ENCODE data around the gene PKN3. TPM values are rescaled to one million over a fixed set of nuclear protein-coding genes. Genes with fewer than 3 reads are reported as not detected.

PKN3 gene
- polyA plus RNA-seq, 1 donor (not counting 4 experiments of a cell fraction or from before 2014, with no cell fraction given), result 1.3 TPM

DNA sequence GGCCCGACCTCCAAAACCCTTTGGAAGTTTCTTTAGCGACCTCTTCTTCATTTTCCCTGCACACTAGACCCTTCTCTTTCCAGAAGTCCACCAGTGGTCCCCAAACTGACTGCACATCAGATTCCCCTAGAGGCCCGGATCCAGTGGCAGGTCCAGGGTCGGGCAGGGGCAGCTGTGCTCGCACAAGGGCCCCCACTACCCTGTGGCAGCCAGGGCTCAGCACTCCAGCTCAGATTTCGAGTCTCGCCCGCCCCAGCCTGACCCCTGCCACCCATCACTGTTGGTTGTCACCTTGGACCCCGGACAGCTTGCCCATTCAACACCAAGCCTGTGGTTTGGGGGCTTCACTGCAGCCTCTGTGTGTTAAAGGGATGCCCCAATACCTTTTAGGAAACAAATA lies 29.4 kb downstream of the PKN3 start:
- DNase-seq (ENCODE audit: low read depth, low spot score) (no peak), FAIRE-seq (no peak)
- Histone ChIP-seq H3K4me2 (ENCODE audit: control insufficient read depth, extremely low read depth, insufficient read depth, low read depth, low read length) (no peak overlapping the region), H3K27ac (ENCODE audit: control insufficient read depth, insufficient read depth, low read length) (no peak overlapping the region), H3K27me3 (ENCODE audit: control insufficient read depth, extremely low read depth, insufficient read depth, low read length) (no peaks in the 10 kb centered on the region), H3K4me3 (ENCODE audit: control insufficient read depth in 2 of 3, extremely low read depth in 1 of 3, insufficient read depth in 2 of 3, low read depth in 1 of 3, low read length in 3 of 3) (no peak overlapping the region), H3K36me3 (ENCODE audit: control insufficient read depth in 2 of 2, extremely low read depth in 1 of 2, insufficient read depth in 2 of 2, low read length in 2 of 2) (peaks cover 0 to 8% of the 10 kb centered on the region in 2 experiments), H2AFZ (ENCODE audit: control insufficient read depth, low read length) (no peak overlapping the region), H4K20me1 (ENCODE audit: control insufficient read depth, extremely low read depth, insufficient read depth, low read length) (no peaks in the 10 kb centered on the region), H3K4me1 (ENCODE audit: control insufficient read depth, extremely low read depth, insufficient read depth, low read length) (no peaks in the 10 kb centered on the region), H3K79me2 (ENCODE audit: control insufficient read depth, insufficient read depth, low read length) (no peaks in the 10 kb centered on the region), H3K9me1 (ENCODE audit: control insufficient read depth, extremely low read depth, insufficient read depth, low read length) (no peaks in the 10 kb centered on the region), H3K9me3 (ENCODE audit: control insufficient read depth, low read depth, low read length) (no peaks in the 10 kb centered on the region), H3K9ac (ENCODE audit: control insufficient read depth, extremely low read depth, insufficient read depth, low read length) (no peak overlapping the region)
- TF ChIP-seq EZH2 (IDR thresholded peaks at IDR 0.05; ENCODE audit: low read length), result no peak
- TF ChIP-seq, protein P1, sequence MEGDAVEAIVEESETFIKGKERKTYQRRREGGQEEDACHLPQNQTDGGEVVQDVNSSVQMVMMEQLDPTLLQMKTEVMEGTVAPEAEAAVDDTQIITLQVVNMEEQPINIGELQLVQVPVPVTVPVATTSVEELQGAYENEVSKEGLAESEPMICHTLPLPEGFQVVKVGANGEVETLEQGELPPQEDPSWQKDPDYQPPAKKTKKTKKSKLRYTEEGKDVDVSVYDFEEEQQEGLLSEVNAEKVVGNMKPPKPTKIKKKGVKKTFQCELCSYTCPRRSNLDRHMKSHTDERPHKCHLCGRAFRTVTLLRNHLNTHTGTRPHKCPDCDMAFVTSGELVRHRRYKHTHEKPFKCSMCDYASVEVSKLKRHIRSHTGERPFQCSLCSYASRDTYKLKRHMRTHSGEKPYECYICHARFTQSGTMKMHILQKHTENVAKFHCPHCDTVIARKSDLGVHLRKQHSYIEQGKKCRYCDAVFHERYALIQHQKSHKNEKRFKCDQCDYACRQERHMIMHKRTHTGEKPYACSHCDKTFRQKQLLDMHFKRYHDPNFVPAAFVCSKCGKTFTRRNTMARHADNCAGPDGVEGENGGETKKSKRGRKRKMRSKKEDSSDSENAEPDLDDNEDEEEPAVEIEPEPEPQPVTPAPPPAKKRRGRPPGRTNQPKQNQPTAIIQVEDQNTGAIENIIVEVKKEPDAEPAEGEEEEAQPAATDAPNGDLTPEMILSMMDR (optimal IDR thresholded peaks at IDR 0.05 in 1 of 3, IDR thresholded peaks at IDR 0.05 in 1 of 3, conservative IDR thresholded peaks at IDR 0.05 in 1 of 3; ENCODE audit: extremely low read depth in 1 of 3, insufficient read depth in 2 of 3, low read length in 3 of 3), result no peak
- dilution Hi-C loops (cut with MboI; ENCODE audit: extremely low pct_ligation_motif_present, low sequenced_read_pairs), result no loop called here

DNA sequence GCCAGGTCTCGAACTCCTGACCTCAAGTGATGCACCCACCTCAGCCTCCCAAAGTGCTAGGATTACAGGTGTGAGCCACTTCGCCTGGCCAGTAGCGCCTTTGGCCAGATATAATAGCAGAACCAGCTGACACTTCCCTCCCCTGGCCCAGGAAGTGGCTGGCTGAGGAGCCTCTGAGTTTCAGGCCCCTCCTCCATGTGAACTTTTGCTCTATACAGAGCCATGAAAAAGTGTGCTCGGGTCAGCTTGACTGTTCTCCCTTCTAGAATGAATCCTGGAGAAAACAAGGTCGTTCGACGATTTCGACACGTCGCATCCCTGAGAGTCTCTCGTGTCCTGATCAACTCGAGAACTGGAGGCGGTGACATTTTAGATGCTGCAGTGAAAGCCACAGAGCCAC lies 30.3 kb downstream of the PKN3 start:
- DNase-seq (ENCODE audit: low read depth, low spot score) (no peak), FAIRE-seq (no peak)
- no peaks in the 10 kb centered on the region for H3K9me3 ChIP-seq (ENCODE audit: control insufficient read depth, low read depth, low read length)
- TF ChIP-seq, protein P1 (optimal IDR thresholded peaks at IDR 0.05 in 1 of 3, IDR thresholded peaks at IDR 0.05 in 1 of 3, conservative IDR thresholded peaks at IDR 0.05 in 1 of 3; ENCODE audit: extremely low read depth in 1 of 3, insufficient read depth in 2 of 3, low read length in 3 of 3), result no peak
- no peak for TF ChIP-seq EZH2 (IDR thresholded peaks at IDR 0.05; ENCODE audit: low read length)
- H3K27ac ChIP-seq (ENCODE audit: control insufficient read depth, insufficient read depth, low read length), result no peak overlapping the region
- no peak overlapping the region for H3K4me2 ChIP-seq (ENCODE audit: control insufficient read depth, extremely low read depth, insufficient read depth, low read depth, low read length)
- H3K4me3 ChIP-seq (ENCODE audit: control insufficient read depth in 2 of 3, extremely low read depth in 1 of 3, insufficient read depth in 2 of 3, low read depth in 1 of 3, low read length in 3 of 3), result no peak overlapping the region
- no peaks in the 10 kb centered on the region for H3K79me2 ChIP-seq (ENCODE audit: control insufficient read depth, insufficient read depth, low read length)
- H3K9me1 ChIP-seq (ENCODE audit: control insufficient read depth, extremely low read depth, insufficient read depth, low read length), result no peaks in the 10 kb centered on the region
- dilution Hi-C loops (cut with MboI; ENCODE audit: extremely low pct_ligation_motif_present, low sequenced_read_pairs), result no loop called here
- H3K9ac ChIP-seq (ENCODE audit: control insufficient read depth, extremely low read depth, insufficient read depth, low read length), result no peak overlapping the region
- H3K27me3 ChIP-seq (ENCODE audit: control insufficient read depth, extremely low read depth, insufficient read depth, low read length), result no peaks in the 10 kb centered on the region
- no peaks in the 10 kb centered on the region for H3K4me1 ChIP-seq (ENCODE audit: control insufficient read depth, extremely low read depth, insufficient read depth, low read length)
- peaks cover 0 to 8% of the 10 kb centered on the region in 2 experiments for H3K36me3 ChIP-seq (ENCODE audit: control insufficient read depth in 2 of 2, extremely low read depth in 1 of 2, insufficient read depth in 2 of 2, low read length in 2 of 2)
- H2AFZ ChIP-seq (ENCODE audit: control insufficient read depth, low read length), result no peak overlapping the region
- H4K20me1 ChIP-seq (ENCODE audit: control insufficient read depth, extremely low read depth, insufficient read depth, low read length), result no peaks in the 10 kb centered on the region
